ENCODE measurements around the gene SLC24A3.

The SLC24A3 gene

DNA sequence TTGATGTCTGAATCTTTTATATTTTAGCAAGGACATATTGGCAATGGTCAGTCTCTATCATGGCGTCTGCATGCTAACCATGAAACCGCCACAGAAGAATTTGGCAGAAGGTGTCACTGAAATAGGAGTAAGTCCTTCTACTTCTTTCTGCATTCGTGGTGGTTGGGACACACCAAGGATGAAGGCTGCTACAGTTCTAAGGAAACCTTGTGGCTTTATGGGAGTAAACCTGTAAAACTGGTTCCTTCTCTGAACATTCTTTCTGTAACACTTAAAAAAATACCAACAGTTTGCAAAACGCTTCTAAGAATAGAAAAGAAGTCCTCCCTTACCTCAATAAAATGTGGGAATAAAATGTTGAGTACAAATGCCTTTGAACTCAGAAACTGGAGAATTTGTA is 195.3 kb downstream of the SLC24A3 start:
- Histone ChIP-seq H3K9ac (ENCODE audit: low read depth in 1 of 2, low read length in 2 of 2) (no peak overlapping the region), H3K4me1 (ENCODE audit: control insufficient read depth in 2 of 2, insufficient read depth in 2 of 2, low read length in 2 of 2) (no peaks in the 10 kb centered on the region), H3K27me3 (ENCODE audit: control insufficient read depth in 2 of 2, insufficient read depth in 2 of 2, low read length in 2 of 2) (no peaks in the 10 kb centered on the region), H3K9me3 (ENCODE audit: control insufficient read depth in 2 of 2, low read length in 2 of 2) (no peaks in the 10 kb centered on the region), H3K4me3 (ENCODE audit: low read length in 2 of 2) (no peak overlapping the region), H3K27ac (ENCODE audit: low read depth in 2 of 2, low read length in 2 of 2) (no peak overlapping the region), H3K36me3 (ENCODE audit: control insufficient read depth in 2 of 2, insufficient read depth in 2 of 2, low read length in 2 of 2) (no peaks in the 10 kb centered on the region)

DNA sequence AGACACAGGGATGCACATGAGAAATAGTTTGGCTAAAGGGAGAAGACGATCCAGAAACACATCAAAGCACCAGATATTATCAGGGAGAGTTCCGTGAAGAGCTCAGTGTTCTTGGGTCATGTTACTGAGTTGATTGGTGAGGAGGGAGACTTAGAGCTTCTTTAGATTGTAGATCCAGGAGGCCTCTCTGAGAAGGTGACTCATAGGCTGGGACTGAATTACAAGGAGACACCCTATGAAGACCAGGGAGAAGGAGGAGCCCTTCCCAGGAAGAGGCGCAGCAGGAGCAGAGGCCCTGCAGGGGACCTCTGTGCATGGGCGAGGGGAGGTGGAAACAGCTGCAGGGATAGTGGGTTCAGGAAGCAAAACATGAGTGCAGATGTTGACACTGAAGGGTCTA is 196.5 kb downstream of the SLC24A3 start:
- H3K36me3 ChIP-seq (ENCODE audit: control insufficient read depth in 2 of 2, insufficient read depth in 2 of 2, low read length in 2 of 2): no peaks in the 10 kb centered on the region
- H3K27me3 ChIP-seq (ENCODE audit: control insufficient read depth in 2 of 2, insufficient read depth in 2 of 2, low read length in 2 of 2): no peaks in the 10 kb centered on the region
- H3K9ac ChIP-seq (ENCODE audit: low read depth in 1 of 2, low read length in 2 of 2): no peak overlapping the region
- H3K4me1 ChIP-seq (ENCODE audit: control insufficient read depth in 2 of 2, insufficient read depth in 2 of 2, low read length in 2 of 2): no peaks in the 10 kb centered on the region
- no peak overlapping the region for H3K4me3 ChIP-seq (ENCODE audit: low read length in 2 of 2)
- H3K27ac ChIP-seq (ENCODE audit: low read depth in 2 of 2, low read length in 2 of 2): no peak overlapping the region
- no peaks in the 10 kb centered on the region for H3K9me3 ChIP-seq (ENCODE audit: control insufficient read depth in 2 of 2, low read length in 2 of 2)

DNA sequence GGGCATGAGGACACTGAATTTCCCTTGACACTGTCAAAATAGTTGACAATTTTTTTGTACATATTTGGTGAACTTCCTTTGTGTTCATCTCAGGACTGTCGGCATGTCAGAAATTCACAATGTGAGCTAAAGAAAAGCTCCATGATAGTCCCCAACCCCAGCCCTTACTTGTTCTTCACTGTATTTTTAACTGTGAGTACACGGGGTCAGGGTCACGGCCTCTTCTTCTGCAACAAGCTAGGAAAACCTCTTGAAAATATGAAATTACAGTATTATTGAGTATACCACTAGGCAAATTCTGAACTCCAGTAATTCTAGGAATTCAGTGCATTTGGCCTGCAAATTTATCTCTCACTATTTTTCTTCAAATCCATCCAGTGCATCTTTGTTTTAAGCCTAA is 199.4 kb downstream of the SLC24A3 start:
- no peaks in the 10 kb centered on the region for H3K9me3 ChIP-seq (ENCODE audit: control insufficient read depth in 2 of 2, low read length in 2 of 2)
- H3K36me3 ChIP-seq (ENCODE audit: control insufficient read depth in 2 of 2, insufficient read depth in 2 of 2, low read length in 2 of 2): no peaks in the 10 kb centered on the region
- no peaks in the 10 kb centered on the region for H3K27me3 ChIP-seq (ENCODE audit: control insufficient read depth in 2 of 2, insufficient read depth in 2 of 2, low read length in 2 of 2)
- no peak overlapping the region for H3K9ac ChIP-seq (ENCODE audit: low read depth in 1 of 2, low read length in 2 of 2)
- no peak overlapping the region for H3K4me3 ChIP-seq (ENCODE audit: low read length in 2 of 2)
- H3K27ac ChIP-seq (ENCODE audit: low read depth in 2 of 2, low read length in 2 of 2): no peak overlapping the region
- no peaks in the 10 kb centered on the region for H3K4me1 ChIP-seq (ENCODE audit: control insufficient read depth in 2 of 2, insufficient read depth in 2 of 2, low read length in 2 of 2)

DNA sequence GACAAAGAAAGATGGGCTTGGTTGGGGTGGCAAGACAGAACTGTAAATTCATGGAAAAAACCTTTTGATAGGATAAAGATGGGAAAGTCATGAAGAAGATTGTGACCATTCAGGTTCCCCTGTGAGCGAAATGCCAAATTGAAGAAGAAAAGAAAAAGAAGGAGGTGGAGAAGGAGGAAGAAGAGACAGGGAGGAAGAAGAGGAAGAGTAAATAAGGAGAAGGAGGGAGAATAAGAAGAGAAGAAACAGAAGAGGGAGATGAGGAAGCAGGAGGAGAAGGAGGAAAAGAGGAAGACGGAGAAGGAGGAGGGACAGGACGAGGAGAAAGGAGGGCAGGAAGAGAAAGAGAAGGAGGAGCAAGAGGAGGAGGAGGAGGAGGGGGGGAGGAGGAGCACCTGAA is 199.8 kb downstream of the SLC24A3 start:
- Histone ChIP-seq H3K36me3 (ENCODE audit: control insufficient read depth in 2 of 2, insufficient read depth in 2 of 2, low read length in 2 of 2) (no peaks in the 10 kb centered on the region), H3K9me3 (ENCODE audit: control insufficient read depth in 2 of 2, low read length in 2 of 2) (no peaks in the 10 kb centered on the region), H3K4me3 (ENCODE audit: low read length in 2 of 2) (no peak overlapping the region), H3K9ac (ENCODE audit: low read depth in 1 of 2, low read length in 2 of 2) (no peak overlapping the region), H3K4me1 (ENCODE audit: control insufficient read depth in 2 of 2, insufficient read depth in 2 of 2, low read length in 2 of 2) (no peaks in the 10 kb centered on the region), H3K27me3 (ENCODE audit: control insufficient read depth in 2 of 2, insufficient read depth in 2 of 2, low read length in 2 of 2) (no peaks in the 10 kb centered on the region), H3K27ac (ENCODE audit: low read depth in 2 of 2, low read length in 2 of 2) (no peak overlapping the region)

DNA sequence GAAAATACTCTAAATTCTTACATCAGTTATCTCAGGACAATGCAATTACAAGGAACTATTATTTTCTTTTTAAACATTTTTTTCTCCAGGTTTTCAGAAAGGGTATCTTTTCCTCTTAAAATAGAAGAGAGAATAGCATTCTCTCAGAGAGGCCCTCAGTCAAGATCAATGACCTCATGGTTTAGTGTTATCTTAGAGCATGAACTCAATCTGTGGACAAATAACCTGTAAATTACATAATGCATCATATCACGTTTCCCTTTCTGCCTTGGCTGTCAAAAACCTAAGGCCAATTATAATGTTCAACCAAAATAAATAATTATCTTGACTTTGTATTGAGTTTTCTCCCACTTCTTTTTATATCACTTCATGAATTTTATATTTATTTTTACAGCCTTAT is 202.2 kb downstream of the SLC24A3 start:
- H3K9me3 ChIP-seq (ENCODE audit: control insufficient read depth in 2 of 2, low read length in 2 of 2): no peaks in the 10 kb centered on the region
- H3K9ac ChIP-seq (ENCODE audit: low read depth in 1 of 2, low read length in 2 of 2): no peak overlapping the region
- H3K27ac ChIP-seq (ENCODE audit: low read depth in 2 of 2, low read length in 2 of 2): no peak overlapping the region
- no peaks in the 10 kb centered on the region for H3K36me3 ChIP-seq (ENCODE audit: control insufficient read depth in 2 of 2, insufficient read depth in 2 of 2, low read length in 2 of 2)
- H3K27me3 ChIP-seq (ENCODE audit: control insufficient read depth in 2 of 2, insufficient read depth in 2 of 2, low read length in 2 of 2): no peaks in the 10 kb centered on the region
- no peak overlapping the region for H3K4me3 ChIP-seq (ENCODE audit: low read length in 2 of 2)
- H3K4me1 ChIP-seq (ENCODE audit: control insufficient read depth in 2 of 2, insufficient read depth in 2 of 2, low read length in 2 of 2): no peaks in the 10 kb centered on the region

DNA sequence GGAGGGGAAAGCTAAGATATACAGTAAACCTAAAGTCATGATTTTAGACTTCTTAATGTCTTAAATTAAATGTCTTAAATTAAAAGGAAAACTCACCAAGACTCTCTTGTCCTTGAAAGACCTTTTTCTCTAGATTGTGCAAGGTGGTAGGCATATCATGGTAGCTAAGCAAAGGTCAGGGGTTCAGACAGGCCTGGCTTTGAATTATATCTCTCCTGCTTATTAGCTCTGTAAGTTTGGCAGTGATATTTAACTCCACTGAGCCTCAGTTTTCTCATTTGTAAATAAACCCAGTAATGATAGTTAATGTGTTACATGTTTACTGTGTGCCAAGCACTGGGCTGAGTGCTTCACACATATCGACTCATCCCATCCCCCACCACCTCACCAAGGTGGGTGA is 203.3 kb downstream of the SLC24A3 start:
- Histone ChIP-seq H3K36me3 (ENCODE audit: control insufficient read depth in 2 of 2, insufficient read depth in 2 of 2, low read length in 2 of 2) (no peaks in the 10 kb centered on the region), H3K4me3 (ENCODE audit: low read length in 2 of 2) (no peak overlapping the region), H3K27me3 (ENCODE audit: control insufficient read depth in 2 of 2, insufficient read depth in 2 of 2, low read length in 2 of 2) (no peaks in the 10 kb centered on the region), H3K4me1 (ENCODE audit: control insufficient read depth in 2 of 2, insufficient read depth in 2 of 2, low read length in 2 of 2) (no peaks in the 10 kb centered on the region), H3K27ac (ENCODE audit: low read depth in 2 of 2, low read length in 2 of 2) (no peak overlapping the region), H3K9me3 (ENCODE audit: control insufficient read depth in 2 of 2, low read length in 2 of 2) (no peaks in the 10 kb centered on the region), H3K9ac (ENCODE audit: low read depth in 1 of 2, low read length in 2 of 2) (no peak overlapping the region)

DNA sequence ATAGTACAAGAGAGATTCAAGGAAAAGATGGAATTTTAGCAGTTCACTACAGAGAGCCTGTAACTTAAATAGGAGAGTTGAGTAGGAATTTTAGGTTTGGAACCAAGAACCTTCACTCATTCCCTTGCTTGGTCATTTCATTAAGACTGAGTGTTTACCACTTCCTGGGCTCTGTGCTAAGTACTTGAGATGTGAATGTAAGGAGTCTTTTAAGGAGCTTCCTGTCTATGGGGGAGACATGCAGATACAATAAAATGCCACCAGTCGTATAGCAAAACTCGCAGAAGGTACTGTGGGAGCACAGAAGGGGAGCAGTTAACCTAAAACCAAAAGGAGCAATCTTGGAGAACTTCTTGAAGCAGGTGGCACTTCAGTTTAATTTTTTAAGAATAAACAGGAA is 204.2 kb downstream of the SLC24A3 start:
- Histone ChIP-seq H3K4me1 (ENCODE audit: control insufficient read depth in 2 of 2, insufficient read depth in 2 of 2, low read length in 2 of 2) (no peaks in the 10 kb centered on the region), H3K27me3 (ENCODE audit: control insufficient read depth in 2 of 2, insufficient read depth in 2 of 2, low read length in 2 of 2) (no peaks in the 10 kb centered on the region), H3K9ac (ENCODE audit: low read depth in 1 of 2, low read length in 2 of 2) (no peak overlapping the region), H3K4me3 (ENCODE audit: low read length in 2 of 2) (no peak overlapping the region), H3K9me3 (ENCODE audit: control insufficient read depth in 2 of 2, low read length in 2 of 2) (no peaks in the 10 kb centered on the region), H3K27ac (ENCODE audit: low read depth in 2 of 2, low read length in 2 of 2) (no peak overlapping the region), H3K36me3 (ENCODE audit: control insufficient read depth in 2 of 2, insufficient read depth in 2 of 2, low read length in 2 of 2) (no peaks in the 10 kb centered on the region)

DNA sequence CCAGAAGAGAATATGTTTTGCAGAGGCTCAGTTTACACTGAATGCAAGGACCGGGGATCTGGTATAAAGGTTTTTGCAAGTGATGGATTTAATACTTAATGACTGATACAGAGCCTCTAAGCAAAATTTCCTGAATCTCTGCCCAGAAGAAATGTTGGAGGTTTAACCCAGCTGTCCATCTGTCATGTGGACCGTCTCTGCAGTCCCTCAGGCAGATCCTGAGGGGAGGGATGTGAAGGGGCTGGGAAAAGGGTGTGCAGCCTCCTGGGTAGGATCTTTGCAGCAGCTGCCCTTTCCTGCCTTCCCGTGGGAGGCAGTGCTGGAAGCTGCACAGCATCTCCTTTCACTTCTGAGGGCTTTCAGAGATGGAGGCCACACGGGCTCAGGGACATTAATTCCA is 207.0 kb downstream of the SLC24A3 start:
- H3K4me3 ChIP-seq (ENCODE audit: low read length in 2 of 2): no peak overlapping the region

DNA sequence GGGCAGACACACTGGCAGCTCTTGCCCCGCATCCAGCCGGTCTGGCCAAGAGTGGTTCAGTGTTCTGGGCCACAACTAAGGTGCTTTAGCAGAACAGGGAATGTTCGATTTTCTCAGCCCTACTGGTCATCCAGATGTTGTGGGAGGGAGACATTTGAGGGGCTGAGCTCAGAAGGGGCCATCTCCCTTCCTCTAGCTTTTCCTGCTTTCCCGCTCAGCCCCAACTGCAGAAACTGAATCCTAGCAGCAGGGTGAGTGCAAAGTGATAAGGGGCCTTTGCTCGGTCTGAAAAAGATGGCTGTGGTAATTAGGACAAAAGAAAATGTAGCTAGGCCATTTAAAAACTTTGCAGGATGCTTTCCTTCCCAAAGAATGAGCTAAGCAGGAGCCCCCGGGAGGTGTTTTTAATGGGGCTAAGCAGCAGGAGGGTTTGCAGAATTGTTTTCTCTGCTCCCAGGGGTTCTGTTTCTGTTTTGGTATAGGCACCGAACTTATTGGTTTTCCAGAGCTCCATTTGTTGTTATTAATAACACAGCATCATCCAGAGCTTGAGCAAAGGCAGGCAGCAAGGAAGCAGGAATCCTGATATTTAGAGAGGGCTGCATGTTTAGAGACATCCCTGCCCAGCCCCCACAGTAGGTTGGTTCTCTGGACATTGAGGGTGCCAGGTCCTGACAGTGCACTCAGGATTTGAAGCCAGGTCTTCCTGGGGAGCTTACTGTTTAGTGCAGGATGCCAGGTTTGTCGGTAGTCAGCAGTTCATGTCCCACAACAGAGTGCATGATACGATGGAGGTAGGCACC is 210.9 kb downstream of the SLC24A3 start:
- H3K9ac ChIP-seq (ENCODE audit: low read depth in 1 of 2, low read length in 2 of 2): no peak overlapping the region
- peaks cover 0 to 4% of the 10 kb centered on the region in 2 donors for H3K4me1 ChIP-seq (ENCODE audit: control insufficient read depth in 2 of 2, insufficient read depth in 2 of 2, low read length in 2 of 2)
- no peak overlapping the region for H3K4me3 ChIP-seq (ENCODE audit: low read length in 2 of 2)
- H3K27ac ChIP-seq (ENCODE audit: low read depth in 2 of 2, low read length in 2 of 2): no peak overlapping the region
- no peaks in the 10 kb centered on the region for H3K9me3 ChIP-seq (ENCODE audit: control insufficient read depth in 2 of 2, low read length in 2 of 2)
- no peaks in the 10 kb centered on the region for H3K27me3 ChIP-seq (ENCODE audit: control insufficient read depth in 2 of 2, insufficient read depth in 2 of 2, low read length in 2 of 2)
- no peaks in the 10 kb centered on the region for H3K36me3 ChIP-seq (ENCODE audit: control insufficient read depth in 2 of 2, insufficient read depth in 2 of 2, low read length in 2 of 2)

More for the DNA sequence above, 207.0 kb downstream of the SLC24A3 start:
- Histone ChIP-seq H3K9me3 (ENCODE audit: control insufficient read depth in 2 of 2, low read length in 2 of 2) (no peaks in the 10 kb centered on the region), H3K4me1 (ENCODE audit: control insufficient read depth in 2 of 2, insufficient read depth in 2 of 2, low read length in 2 of 2) (no peaks in the 10 kb centered on the region), H3K27ac (ENCODE audit: low read depth in 2 of 2, low read length in 2 of 2) (no peak overlapping the region), H3K27me3 (ENCODE audit: control insufficient read depth in 2 of 2, insufficient read depth in 2 of 2, low read length in 2 of 2) (no peaks in the 10 kb centered on the region), H3K9ac (ENCODE audit: low read depth in 1 of 2, low read length in 2 of 2) (no peak overlapping the region), H3K36me3 (ENCODE audit: control insufficient read depth in 2 of 2, insufficient read depth in 2 of 2, low read length in 2 of 2) (no peaks in the 10 kb centered on the region)

DNA sequence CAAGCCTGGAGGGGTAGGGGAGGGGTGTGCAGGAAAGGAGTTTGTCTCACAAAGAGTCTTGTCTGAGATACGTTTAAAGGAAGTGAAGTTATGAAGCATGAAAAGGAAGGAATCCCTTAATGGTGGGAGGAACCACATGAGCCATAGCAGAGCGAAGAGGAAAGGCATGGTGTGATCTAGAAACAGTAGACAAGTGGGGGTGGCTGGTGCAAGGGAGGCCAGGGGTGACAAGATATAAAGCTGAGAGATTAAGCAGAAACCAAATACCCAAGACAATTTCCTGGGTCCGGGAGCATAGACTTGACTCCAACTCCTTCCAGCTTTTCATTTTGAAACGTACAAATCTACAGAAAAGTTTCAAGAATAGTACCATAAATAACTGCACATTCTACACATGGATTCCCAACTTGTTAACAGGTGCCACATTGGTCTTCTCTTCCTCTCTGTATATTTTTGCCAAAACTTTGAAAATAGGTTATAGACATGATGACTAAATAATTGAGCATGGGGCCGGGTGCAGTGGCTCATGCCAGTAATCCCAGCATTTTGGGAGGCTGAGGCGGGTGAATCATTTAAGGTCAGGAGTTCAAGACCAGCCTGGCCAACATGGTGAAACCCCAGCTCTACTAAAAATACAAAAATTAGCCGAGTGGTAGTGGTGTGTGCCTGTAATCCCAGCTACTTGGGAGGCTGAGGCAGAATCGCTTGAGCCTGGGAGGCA is 211.6 kb downstream of the SLC24A3 start:
- H3K36me3 ChIP-seq (ENCODE audit: control insufficient read depth in 2 of 2, insufficient read depth in 2 of 2, low read length in 2 of 2): no peaks in the 10 kb centered on the region
- H3K27ac ChIP-seq (ENCODE audit: low read depth in 2 of 2, low read length in 2 of 2): no peak overlapping the region
- no peak overlapping the region for H3K9ac ChIP-seq (ENCODE audit: low read depth in 1 of 2, low read length in 2 of 2)
- no peaks in the 10 kb centered on the region for H3K27me3 ChIP-seq (ENCODE audit: control insufficient read depth in 2 of 2, insufficient read depth in 2 of 2, low read length in 2 of 2)
- no peak overlapping the region for H3K4me3 ChIP-seq (ENCODE audit: low read length in 2 of 2)
- H3K4me1 ChIP-seq (ENCODE audit: control insufficient read depth in 2 of 2, insufficient read depth in 2 of 2, low read length in 2 of 2): peaks cover 0 to 4% of the 10 kb centered on the region in 2 donors
- H3K9me3 ChIP-seq (ENCODE audit: control insufficient read depth in 2 of 2, low read length in 2 of 2): no peaks in the 10 kb centered on the region
